MM.1S (cell line): ENCODE data around the gene DPCD.

Experiments
- CTCF ChIP-seq: fragments of 300-600 bp; sonication (generic); IDR thresholded peaks from 2 replicates; pipeline ENCODE4 v1.5.1; 2016; ENCODE audit warnings: antibody characterized with exemption, low read length, mixed read lengths
- EZH2 ChIP-seq: fragments of 300-600 bp; sonication (generic); optimal IDR thresholded peaks from 2 replicates; pipeline ENCODE3; 2017; ENCODE audit warnings: low read depth, mild to moderate bottlenecking, antibody characterized with exemption, low read length, mixed read lengths

GRCh38 chr10:101643546-101643945, 55.4 kb downstream of the DPCD start:
- no peak for TF ChIP-seq EZH2
- TF ChIP-seq CTCF, result no peak
